Trophoblast cell (in vitro differentiated cells and primary cell): ENCODE data around the gene TNFRSF9.

Experiments
- DNase-seq, 2 donors: peaks; one replicate each; pipeline ENCODE4 v3.0.0-alpha.2; 2016
- H2AFZ ChIP-seq: 2 replicates; pipeline ENCODE4 v1.6.1; 2013; ENCODE audit warnings: low read length, moderate library complexity, mild to moderate bottlenecking; ENCODE audit not compliant: insufficient read depth, poor library complexity
- H2AK5ac ChIP-seq: 2 replicates; pipeline ENCODE4 v1.6.1; 2013; ENCODE audit warnings: mild to moderate bottlenecking, low read length
- H2BK120ac ChIP-seq: 2 replicates; pipeline ENCODE4 v1.6.1; 2013; ENCODE audit warnings: low read length, mild to moderate bottlenecking, moderate library complexity; ENCODE audit not compliant: insufficient read depth, poor library complexity
- H2BK12ac ChIP-seq: 2 replicates; pipeline ENCODE4 v1.6.1; 2013; ENCODE audit warnings: mild to moderate bottlenecking, low read length, moderate library complexity
- H2BK5ac ChIP-seq: 2 replicates; pipeline ENCODE4 v1.6.1; 2013; ENCODE audit warnings: low read length, low read depth, moderate library complexity, mild to moderate bottlenecking; ENCODE audit not compliant: poor library complexity
- H3K14ac ChIP-seq: 2 replicates; pipeline ENCODE4 v1.6.1; 2013; ENCODE audit warnings: mild to moderate bottlenecking, low read length
- H3K18ac ChIP-seq: 2 replicates; pipeline ENCODE4 v1.6.1; 2013; ENCODE audit warnings: mild to moderate bottlenecking, low read length
- H3K23ac ChIP-seq: 2 replicates; pipeline ENCODE4 v1.6.1; 2013; ENCODE audit warnings: low read length
- H3K27ac ChIP-seq: 2 replicates; pipeline ENCODE4 v1.5.1; 2013; ENCODE audit warnings: low read depth, mild to moderate bottlenecking, inconsistent platforms, low read length, moderate library complexity
- H3K27me3 ChIP-seq: 2 replicates; pipeline ENCODE4 v1.6.1; 2013; ENCODE audit warnings: inconsistent platforms, mild to moderate bottlenecking, low read length, moderate library complexity; ENCODE audit not compliant: insufficient read depth
- H3K36me3 ChIP-seq, 2 experiments: 1 replicate in 1 of 2; 2 replicates in 1 of 2; pipeline ENCODE4 v1.6.1; 2013; ENCODE audit warnings: low read length in 2 of 2, mild to moderate bottlenecking in 2 of 2, moderate library complexity in 1 of 2; ENCODE audit not compliant: insufficient read depth in 2 of 2, control insufficient read depth in 1 of 2
- H3K4ac ChIP-seq: 2 replicates; pipeline ENCODE4 v1.6.1; 2013; ENCODE audit warnings: low read depth, mild to moderate bottlenecking, low read length, moderate library complexity
- H3K4me1 ChIP-seq, 2 experiments: 1 replicate in 1 of 2; 2 replicates in 1 of 2; pipeline ENCODE4 v1.6.1; 2013; ENCODE audit warnings: low read length in 2 of 2, mild to moderate bottlenecking in 2 of 2, moderate library complexity in 1 of 2; ENCODE audit not compliant: insufficient read depth in 2 of 2, control insufficient read depth in 1 of 2
- H3K4me2 ChIP-seq: 2 replicates; pipeline ENCODE4 v1.6.1; 2013; ENCODE audit warnings: inconsistent platforms, mild to moderate bottlenecking, low read length, moderate library complexity
- H3K4me3 ChIP-seq: 2 replicates; pipeline ENCODE4 v1.5.1; 2013; ENCODE audit warnings: mild to moderate bottlenecking, low read depth, low read length, inconsistent platforms
- H3K79me1 ChIP-seq: one replicate; pipeline ENCODE4 v1.6.1; 2013; ENCODE audit warnings: low read length
- H3K79me2 ChIP-seq: 2 replicates; pipeline ENCODE4 v1.6.1; 2013; ENCODE audit warnings: low read length, mild to moderate bottlenecking; ENCODE audit not compliant: control insufficient read depth, insufficient read depth, poor library complexity
- H3K9ac ChIP-seq: 2 replicates; pipeline ENCODE4 v1.6.1; 2013; ENCODE audit warnings: mild to moderate bottlenecking, low read length
- H3K9me3 ChIP-seq: 2 replicates; pipeline ENCODE4 v1.6.1; 2013; ENCODE audit warnings: low read depth, mild to moderate bottlenecking, control low read depth, inconsistent platforms, low read length; ENCODE audit not compliant: insufficient read depth
- H4K12ac ChIP-seq: 2 replicates; pipeline ENCODE4 v1.6.1; 2013; ENCODE audit warnings: low read depth, mild to moderate bottlenecking, low read length, moderate library complexity
- H4K8ac ChIP-seq: 2 replicates; pipeline ENCODE4 v1.6.1; 2013; ENCODE audit warnings: low read depth, mild to moderate bottlenecking, low read length, moderate library complexity
- H4K91ac ChIP-seq: one replicate; pipeline ENCODE4 v1.6.1; 2013; ENCODE audit warnings: low read depth, mild to moderate bottlenecking, low read length, moderate library complexity
- WGBS: extraction: QIAGEN DNeasy Blood & Tissue Kit; methylation state at CpG from one replicate; pipeline ENCODE4 v1.1.7; 2013; ENCODE audit warnings: missing lambda C conversion rate; ENCODE audit not compliant: insufficient read length, insufficient coverage; ENCODE audit errors: extremely low coverage; 5-methylcytosine and 5-hydroxymethylcytosine counted together

The TNFRSF9 gene

GRCh38 chr1:7902478-7903085 is 38.1 kb downstream of the TNFRSF9 start:
- H4K12ac ChIP-seq: no peak overlapping the region
- no CpG with 5 or more reads among the region's 21 CpGs for WGBS
- H3K4me1 ChIP-seq: peaks cover 0 to 2% of the 10 kb centered on the region in 2 experiments
- no peak overlapping the region for H4K8ac ChIP-seq
- no peak overlapping the region for H2AFZ ChIP-seq
- H3K36me3 ChIP-seq: no peaks in the 10 kb centered on the region
- no peaks in the 10 kb centered on the region for H3K27me3 ChIP-seq
- peak overlapping the region; percentile 55 for H3K4me2 ChIP-seq
- no peak overlapping the region for H3K14ac ChIP-seq
- peak; percentile 19 to 76 for DNase-seq
- peaks cover 2% of the 10 kb centered on the region for H3K79me1 ChIP-seq
- no peak overlapping the region for H2BK5ac ChIP-seq
- no peak overlapping the region for H2BK120ac ChIP-seq
- no peak overlapping the region for H2AK5ac ChIP-seq
- H3K23ac ChIP-seq: no peak overlapping the region
- H3K9ac ChIP-seq: no peak overlapping the region
- H3K9me3 ChIP-seq: no peaks in the 10 kb centered on the region
- H4K91ac ChIP-seq: no peak overlapping the region
- no peak overlapping the region for H3K18ac ChIP-seq
- no peak overlapping the region for H3K27ac ChIP-seq
- H3K4ac ChIP-seq: no peak overlapping the region
- H3K79me2 ChIP-seq: no peaks in the 10 kb centered on the region
- no peak overlapping the region for H2BK12ac ChIP-seq
- peak overlapping the region; percentile 57 for H3K4me3 ChIP-seq

GRCh38 chr1:7899741-7900140 is 40.9 kb downstream of the TNFRSF9 start:
- H4K91ac ChIP-seq: no peak overlapping the region
- no peaks in the 10 kb centered on the region for H3K27me3 ChIP-seq
- no peak overlapping the region for H2AFZ ChIP-seq
- H3K4me3 ChIP-seq: no peak overlapping the region
- H4K12ac ChIP-seq: no peak overlapping the region
- no peak overlapping the region for H2BK12ac ChIP-seq
- no CpG with 5 or more reads among the region's 4 CpGs for WGBS
- H3K4me2 ChIP-seq: no peak overlapping the region
- no peak overlapping the region for H3K9ac ChIP-seq
- no peak overlapping the region for H3K27ac ChIP-seq
- peaks cover 2% of the 10 kb centered on the region for H3K79me1 ChIP-seq
- H3K23ac ChIP-seq: no peak overlapping the region
- H4K8ac ChIP-seq: no peak overlapping the region
- no peak overlapping the region for H3K14ac ChIP-seq
- H3K9me3 ChIP-seq: no peaks in the 10 kb centered on the region
- no peak for DNase-seq
- no peak overlapping the region for H2AK5ac ChIP-seq
- no peaks in the 10 kb centered on the region for H3K36me3 ChIP-seq
- no peak overlapping the region for H2BK120ac ChIP-seq
- H3K79me2 ChIP-seq: no peaks in the 10 kb centered on the region
- H3K4me1 ChIP-seq: peaks cover 0 to 2% of the 10 kb centered on the region in 2 experiments
- no peak overlapping the region for H3K4ac ChIP-seq
- no peak overlapping the region for H2BK5ac ChIP-seq
- no peak overlapping the region for H3K18ac ChIP-seq

- no peak overlapping the region for H3K14ac ChIP-seq
- peaks cover 2% of the 10 kb centered on the region for H3K79me1 ChIP-seq
- H2BK12ac ChIP-seq: no peak overlapping the region
- H2BK5ac ChIP-seq: no peak overlapping the region
- no peak overlapping the region for H2BK120ac ChIP-seq
- no peak for DNase-seq
- H2AK5ac ChIP-seq: no peak overlapping the region
- H4K12ac ChIP-seq: no peak overlapping the region
- no peak overlapping the region for H3K4ac ChIP-seq
- no peaks in the 10 kb centered on the region for H3K36me3 ChIP-seq
- no peaks in the 10 kb centered on the region for H3K79me2 ChIP-seq
- H4K91ac ChIP-seq: no peak overlapping the region
- no peak overlapping the region for H3K4me3 ChIP-seq
- no CpG with 5 or more reads among the region's 5 CpGs for WGBS
- peaks cover 0 to 2% of the 10 kb centered on the region in 2 experiments for H3K4me1 ChIP-seq
- H3K27ac ChIP-seq: no peak overlapping the region
- H4K8ac ChIP-seq: no peak overlapping the region
- H3K27me3 ChIP-seq: no peaks in the 10 kb centered on the region
- H3K23ac ChIP-seq: no peak overlapping the region
- no peaks in the 10 kb centered on the region for H3K9me3 ChIP-seq
- no peak overlapping the region for H3K18ac ChIP-seq
- H2AFZ ChIP-seq: no peak overlapping the region
- no peak overlapping the region for H3K4me2 ChIP-seq
- H3K9ac ChIP-seq: no peak overlapping the region
Observed at GRCh38 chr1:7898962-7899361, 41.7 kb downstream of the TNFRSF9 start.

GRCh38 chr1:7896994-7897393 is 43.6 kb downstream of the TNFRSF9 start:
- no peak overlapping the region for H2BK120ac ChIP-seq
- no peak for DNase-seq
- no peaks in the 10 kb centered on the region for H3K79me2 ChIP-seq
- H2AK5ac ChIP-seq: no peak overlapping the region
- no peak overlapping the region for H3K27ac ChIP-seq
- no peak overlapping the region for H3K14ac ChIP-seq
- H2BK5ac ChIP-seq: no peak overlapping the region
- H3K9ac ChIP-seq: no peak overlapping the region
- H2AFZ ChIP-seq: no peak overlapping the region
- peaks cover 2% of the 10 kb centered on the region for H3K9me3 ChIP-seq
- H4K91ac ChIP-seq: no peak overlapping the region
- H4K12ac ChIP-seq: no peak overlapping the region
- no peaks in the 10 kb centered on the region for H3K27me3 ChIP-seq
- H3K4me3 ChIP-seq: no peak overlapping the region
- no peak overlapping the region for H3K23ac ChIP-seq
- H4K8ac ChIP-seq: no peak overlapping the region
- no peak overlapping the region for H3K4me2 ChIP-seq
- H3K4ac ChIP-seq: no peak overlapping the region
- H2BK12ac ChIP-seq: no peak overlapping the region
- H3K4me1 ChIP-seq: no peaks in the 10 kb centered on the region
- no CpG with 5 or more reads among the region's 1 CpG for WGBS
- no peak overlapping the region for H3K18ac ChIP-seq
- H3K79me1 ChIP-seq: no peaks in the 10 kb centered on the region
- H3K36me3 ChIP-seq: no peaks in the 10 kb centered on the region
